DMS 273 treated with DMSO at 0.1 percent for 48 hours (cell line): Measurements from ENCODE around the gene SUSD5.
"Not testable (repeated sequence)": the region's sequence is repeated elsewhere in the genome, so short reads cannot be mapped to it uniquely, and the experiment has no call there.

ENCODE experiments used
- DNase-seq: peaks from one replicate; lab custom pipeline; 2025; lab: John Stamatoyannopoulos, UW

Gene SUSD5

DNA sequence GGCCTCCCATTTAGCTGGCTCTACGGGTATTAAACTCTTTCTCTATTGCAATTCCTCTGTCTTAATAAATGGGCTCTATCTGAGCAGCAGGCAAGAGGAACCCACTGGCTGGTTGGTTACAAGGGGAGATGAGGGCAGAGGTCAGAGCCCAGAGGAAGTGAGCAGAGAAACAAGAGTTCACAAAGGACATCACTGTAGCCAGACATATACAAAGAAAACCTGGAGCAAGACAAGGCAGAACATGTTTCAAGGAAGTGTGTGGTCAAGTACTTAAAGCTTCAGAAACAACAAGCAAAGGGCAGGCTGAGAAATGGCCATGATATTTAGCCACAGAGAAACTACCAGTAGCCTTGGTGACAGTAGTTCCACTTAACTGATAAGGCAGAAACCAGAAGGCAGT, 24.3 kb downstream of the SUSD5 start:
- DNase-seq, result no peak

DNA sequence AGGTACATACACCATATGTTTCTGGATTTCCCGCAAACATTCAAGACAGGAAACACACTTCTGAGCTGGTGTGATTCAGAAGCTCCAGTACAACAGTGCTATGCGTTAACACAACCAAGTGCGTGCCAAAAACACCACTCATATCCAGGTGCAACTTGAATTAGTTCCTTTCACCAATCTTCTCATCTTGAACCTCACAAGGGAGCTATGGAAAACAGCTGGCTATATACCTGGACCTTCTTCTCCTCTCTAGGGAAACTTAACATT, 31.3 kb downstream of the SUSD5 start:
- no peak for DNase-seq

DNA sequence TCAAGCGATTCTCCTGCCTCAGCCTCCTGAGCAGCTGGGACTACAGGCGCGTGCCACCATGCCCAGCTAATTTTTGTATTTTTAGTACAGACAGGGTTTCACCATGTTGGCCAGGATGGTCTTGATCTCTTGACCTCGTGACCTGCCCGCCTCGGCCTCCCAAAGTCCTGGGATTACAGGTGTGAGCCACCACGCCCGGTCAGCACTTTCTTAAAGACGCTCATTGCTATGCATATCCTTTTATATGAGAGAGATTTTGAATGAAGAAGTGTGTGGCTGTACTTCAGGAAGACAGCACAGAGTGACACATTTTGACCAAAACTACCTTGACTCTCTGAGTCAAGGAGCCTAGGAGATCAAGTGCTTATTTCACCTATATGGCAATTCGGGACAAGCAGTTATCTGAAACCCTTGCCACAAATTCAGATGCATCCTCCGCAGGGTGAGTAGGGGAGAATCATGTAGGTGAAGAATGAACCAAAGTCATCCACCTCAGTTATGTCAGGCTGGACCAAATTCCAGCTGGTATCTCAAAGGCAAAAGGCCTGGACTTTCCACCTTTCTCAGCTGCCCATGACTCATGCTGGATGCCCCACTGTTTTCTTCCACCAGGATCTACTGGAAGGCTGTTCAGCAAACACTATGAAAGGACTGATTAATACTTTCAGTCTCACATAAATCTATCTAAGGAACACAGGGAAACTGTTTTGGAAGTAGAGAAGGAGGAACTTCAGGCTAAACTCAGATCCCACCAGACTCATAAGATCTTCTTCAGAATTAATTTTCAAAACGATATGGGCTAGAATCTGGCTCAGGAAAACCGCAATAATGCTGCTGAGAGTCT, 31.9 kb downstream of the SUSD5 start:
- DNase-seq, result no peak

DNA sequence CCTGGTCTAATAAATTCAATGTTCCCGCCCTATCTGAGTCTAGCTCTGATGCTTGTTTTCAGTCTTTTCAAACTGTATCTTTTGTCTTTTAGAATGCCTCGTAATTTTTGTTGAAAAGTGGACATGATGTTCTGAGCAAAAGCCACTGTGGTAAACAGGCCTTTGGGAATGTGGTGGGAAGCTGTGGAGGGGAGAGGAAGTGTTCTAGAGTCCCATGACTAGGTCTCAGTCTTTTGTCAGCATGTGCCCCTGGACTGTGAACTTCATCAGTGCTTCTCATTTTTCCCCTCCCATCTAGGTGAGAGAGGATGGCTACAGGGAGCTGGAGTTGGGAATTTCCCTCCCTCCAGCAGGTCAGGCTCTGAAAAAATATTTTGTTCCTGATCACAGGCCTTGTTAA, 33.7 kb downstream of the SUSD5 start:
- no peak for DNase-seq

DNA sequence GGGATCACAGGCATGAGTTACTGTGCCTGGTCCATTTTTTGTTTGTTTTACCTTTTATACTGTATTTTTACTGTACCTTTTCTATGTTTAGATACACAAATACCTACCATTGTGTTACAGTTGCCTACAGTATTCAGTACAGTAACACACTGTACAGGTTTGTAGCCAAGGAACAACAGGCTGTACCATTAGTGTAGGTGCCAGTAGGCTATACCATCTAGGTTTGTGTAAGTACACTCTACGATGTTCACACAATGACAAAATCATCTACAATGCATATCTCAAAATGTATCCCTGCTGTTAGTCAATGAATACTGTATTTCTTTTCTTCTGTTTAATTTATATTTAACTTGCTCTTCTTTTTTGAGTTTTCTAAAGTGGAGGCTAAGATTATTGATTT, 37.0 kb downstream of the SUSD5 start:
- not testable (repeated sequence) for DNase-seq

DNA sequence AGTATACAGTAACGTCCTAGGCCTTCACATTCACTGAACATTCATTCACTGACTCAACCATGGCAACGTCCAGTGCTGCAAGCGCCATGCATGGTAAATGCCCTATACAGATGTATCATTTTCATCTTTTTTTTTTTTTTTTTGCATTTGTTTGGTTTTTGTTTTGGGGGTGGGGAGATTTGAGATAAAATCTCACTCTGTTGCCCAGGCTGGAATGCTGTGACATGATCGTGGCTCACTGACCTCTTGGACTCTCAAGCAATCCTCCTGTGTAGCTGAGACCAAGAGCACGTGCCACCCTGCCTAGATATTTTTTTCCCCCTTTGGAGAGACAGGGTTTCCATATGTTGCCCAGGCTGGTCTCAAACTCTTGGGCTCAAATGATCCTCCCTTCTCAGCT, 37.4 kb downstream of the SUSD5 start:
- no peak for DNase-seq

DNA sequence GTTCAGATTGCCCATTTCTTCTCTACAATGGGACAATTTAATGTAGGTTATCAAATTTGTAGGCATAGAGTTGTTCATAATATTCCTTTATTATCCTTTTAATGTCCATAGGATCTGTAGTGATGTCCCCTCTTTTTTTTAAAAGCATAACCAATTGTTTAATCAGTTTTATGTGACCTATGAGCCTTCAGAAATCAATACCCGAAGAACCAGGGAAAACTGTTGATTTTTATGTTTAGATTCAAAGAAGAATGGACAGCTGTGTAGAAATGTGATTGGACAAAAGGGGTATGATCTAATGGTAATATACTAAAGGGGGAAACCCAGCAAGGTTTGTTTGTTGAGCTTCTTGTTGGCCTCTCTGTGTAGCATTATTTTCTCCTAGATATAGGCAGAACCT, 39.5 kb downstream of the SUSD5 start:
- DNase-seq, result no peak

DNA sequence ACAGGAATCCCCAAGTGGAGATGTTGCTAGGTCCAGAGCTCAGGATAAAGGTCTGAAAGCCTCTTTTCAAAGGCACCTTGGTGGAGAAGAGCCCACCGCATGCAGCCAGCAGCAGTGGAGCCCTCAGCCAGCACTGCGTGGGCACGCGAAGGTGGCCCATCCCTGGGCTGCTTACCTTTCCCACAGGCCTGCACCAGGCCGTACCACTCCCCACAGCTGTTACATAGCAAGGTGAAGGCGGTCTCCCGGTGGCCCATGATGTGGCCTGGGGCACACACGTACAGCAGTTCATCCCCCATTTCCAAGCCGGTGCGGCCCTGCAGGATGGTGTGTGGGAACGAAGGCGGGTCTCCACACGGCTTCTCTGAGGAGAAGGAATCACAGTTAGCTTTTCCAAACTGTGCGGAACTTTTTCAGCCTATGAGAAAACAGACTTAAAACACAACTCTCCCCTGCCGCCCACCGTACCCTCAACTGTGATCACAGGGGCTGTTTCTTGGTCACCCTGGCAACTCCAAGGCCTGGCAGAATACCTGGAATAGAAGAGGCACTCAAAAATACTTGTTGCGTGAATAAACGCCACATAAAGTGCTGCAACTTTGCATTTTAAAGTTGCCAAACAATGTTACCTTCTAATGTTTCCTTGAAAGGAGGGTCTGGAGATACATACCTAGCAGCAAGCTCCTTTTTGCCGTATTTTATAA, 43.7 kb downstream of the SUSD5 start:
- DNase-seq, result no peak

DNA sequence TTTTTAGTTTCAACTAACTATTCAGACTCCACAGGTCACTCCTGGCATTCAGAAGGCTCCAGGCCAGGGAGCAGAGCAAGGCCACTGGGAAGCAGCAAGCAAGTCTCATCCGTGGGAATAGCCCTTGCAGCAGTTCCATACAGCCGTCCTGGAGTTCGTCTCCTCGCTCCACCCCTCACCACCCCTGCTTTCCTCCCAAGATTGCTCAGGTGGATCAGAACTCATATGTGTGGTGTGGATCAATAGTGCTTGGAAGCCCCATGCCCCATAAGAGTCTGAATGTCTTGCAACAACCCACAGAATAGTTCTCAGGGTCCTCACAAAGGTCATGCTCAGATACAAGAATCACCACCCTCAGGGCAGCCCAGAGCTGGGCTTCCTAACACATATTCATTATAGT, 44.5 kb downstream of the SUSD5 start:
- DNase-seq, result no peak

DNA sequence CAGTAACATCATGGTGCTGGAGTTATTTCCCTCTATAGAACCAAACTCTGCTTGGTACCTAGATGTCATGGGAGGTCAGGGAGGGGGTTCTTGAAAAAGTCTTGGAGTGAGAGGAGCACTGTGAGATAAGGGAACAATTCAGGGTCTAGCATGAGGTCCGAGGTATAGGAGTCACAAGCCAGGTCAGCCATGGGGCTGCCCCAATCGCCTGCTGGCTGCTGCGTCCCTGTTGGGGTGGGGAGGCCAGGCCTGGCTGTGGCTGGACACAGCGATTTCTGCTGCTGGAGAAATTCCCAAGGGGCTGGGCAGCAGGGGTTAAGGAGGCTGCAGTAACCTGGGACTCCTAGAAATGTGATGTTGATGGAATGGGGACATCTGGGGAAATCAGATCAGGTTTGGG, 44.9 kb downstream of the SUSD5 start:
- DNase-seq, result no peak

DNA sequence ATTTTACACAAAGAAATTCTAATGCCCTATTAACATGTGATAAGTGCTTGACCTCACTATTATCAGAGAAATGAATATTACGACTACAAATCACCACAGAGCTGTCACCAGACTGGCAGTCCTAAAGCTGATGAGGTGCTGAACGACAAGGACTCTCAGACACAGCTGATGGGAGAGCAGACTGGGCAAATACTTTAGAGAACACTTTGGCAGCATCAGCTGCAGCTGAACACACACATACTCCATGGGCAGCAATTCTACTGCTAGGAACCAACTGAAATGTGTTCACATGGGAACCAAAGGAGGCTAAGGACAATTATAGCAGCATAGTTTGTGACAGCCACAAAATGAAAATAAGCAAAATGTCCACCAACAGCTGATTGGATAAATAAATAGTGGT, 45.5 kb downstream of the SUSD5 start:
- no peak for DNase-seq

DNA sequence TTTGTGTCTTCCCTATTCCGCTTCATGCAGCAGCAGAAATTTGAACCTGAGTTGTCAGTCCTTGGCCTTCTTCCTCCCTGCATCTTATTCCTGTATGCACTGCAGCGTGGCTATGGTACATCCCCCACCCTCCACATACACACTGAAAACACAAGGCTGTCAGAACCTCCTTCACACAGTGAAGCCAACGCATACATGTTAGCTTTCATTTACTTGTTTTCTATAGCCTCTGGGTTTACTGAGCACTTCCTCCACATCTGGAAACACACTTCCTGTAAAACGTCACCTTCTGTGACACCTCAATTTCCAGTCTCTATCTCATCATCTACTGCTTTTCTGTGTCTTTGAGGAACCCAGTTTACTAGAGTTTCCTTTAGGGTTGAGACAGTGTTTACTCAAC, 47.0 kb downstream of the SUSD5 start:
- DNase-seq, result no peak

DNA sequence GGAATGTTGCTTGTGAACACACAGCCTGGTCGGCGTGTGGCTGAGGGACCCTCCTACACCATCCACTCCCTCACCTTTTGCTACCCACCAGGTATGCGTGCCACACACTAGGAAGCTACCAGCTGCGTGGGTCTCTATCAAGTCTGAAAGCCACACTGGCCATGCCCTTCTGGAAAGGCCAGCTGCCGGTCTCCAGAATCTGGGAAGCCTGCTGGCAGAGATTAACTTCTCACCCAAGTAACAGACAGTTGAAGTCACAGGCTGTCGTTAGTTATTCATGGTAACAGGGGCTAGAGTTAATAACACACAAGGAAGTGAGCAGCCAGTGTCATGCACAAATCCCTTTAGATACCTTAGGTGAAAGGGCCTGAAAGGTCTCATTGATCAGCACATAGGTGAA, 48.1 kb downstream of the SUSD5 start:
- peak; percentile 4 for DNase-seq

DNA sequence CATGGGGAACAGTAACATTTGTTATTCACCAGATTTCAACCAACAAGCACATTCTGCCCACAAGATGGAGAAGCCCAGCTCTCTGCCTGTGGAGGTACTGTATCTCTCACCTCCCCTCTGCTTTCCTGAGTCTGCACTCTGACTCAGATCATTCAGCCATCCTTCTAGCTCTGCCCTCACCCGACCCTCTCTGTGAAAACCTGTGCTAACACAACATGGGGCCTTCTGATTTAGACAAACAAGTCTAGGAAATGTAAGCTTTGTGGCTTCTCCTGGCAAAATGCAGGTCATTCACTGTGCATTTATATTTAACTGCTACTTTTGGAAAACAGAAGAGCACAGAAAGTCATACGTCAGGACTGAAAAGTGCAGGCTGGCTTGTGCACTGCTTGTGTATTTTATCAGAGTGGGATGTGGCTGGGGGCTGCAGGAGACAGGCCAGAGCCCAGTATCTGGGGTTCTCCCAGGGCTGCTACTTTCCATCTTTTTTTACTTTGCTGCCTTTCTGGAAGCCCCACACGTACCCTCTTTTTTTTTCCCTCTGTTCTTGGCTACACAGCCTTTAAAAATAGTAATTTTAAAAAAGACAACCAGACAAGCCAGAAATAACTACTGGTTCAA, 50.8 kb downstream of the SUSD5 start:
- DNase-seq, result no peak

DNA sequence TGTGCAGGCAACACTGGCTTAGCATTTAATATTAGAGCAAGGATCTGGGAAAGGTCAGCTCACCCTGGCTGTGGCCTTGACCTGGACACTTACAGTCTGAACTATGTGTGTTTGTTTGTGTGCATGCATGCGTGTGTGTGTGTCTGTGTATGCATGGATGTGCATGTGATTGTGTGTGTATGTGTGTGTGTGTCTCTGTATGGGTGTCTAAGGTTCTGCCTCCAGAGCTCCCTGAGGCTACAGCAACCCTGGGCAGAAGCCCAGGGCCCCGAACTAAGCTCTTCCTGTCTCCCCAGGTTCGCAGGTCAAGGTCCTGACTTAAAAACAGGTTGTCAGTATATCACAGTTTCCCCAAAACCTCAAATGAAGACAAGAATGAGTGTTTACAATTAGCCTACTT, 51.3 kb downstream of the SUSD5 start:
- no peak for DNase-seq

DNA sequence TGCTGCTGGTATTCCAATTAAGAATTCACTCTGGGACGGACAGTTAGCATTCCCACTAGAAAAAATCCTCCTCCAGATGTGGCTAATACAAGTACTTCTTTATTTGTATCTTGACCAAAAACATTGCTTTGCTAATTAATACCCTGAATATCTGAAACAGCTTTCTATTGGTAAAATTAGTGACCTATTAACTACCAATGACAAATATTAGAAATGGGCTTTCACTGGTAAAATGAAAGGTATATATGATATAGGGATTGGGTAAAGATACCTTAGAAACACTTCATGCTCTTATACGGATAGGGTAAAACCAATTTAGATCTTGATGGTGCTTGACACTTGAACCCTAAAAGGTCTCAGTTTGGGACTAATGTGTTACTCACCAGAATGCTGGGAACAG, 52.5 kb downstream of the SUSD5 start:
- no peak for DNase-seq

DNA sequence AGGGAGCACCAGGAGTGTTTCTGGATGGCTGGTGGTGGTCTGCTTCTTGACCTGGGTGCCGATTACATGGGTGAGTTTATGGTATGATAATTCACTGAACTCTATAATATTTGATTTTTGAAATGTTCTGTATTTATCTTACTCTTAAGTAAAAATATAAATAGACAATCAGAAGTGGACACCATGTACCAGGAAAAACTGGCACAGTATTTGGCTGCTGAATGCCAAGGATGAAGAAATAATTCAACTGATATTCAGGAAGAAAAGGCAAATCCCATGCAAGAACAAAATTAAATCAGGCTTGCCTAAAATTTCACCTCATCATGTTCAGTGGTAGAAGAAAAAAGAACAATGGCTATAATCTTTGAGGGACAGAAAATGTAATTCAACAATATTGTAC, 53.2 kb downstream of the SUSD5 start:
- DNase-seq, result no peak

DNA sequence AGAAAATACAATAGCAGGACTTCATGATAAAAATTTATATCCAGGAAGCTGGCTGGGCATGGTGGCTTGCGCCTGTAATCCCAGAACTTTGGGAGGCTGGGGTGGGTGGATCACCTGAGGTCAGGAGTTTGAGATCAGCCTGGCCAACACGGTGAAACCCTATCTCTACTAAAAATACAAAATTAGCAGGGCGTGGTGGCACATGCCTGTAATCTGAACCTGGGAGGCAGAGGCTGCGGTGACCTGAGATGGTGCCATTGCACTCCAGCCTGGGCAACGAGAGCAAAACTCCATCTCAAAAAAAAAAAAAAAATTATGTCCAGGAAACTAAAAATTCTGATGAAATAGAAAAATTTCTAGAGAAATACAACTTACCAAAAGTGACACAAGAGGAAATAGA, 56.0 kb downstream of the SUSD5 start:
- not testable (repeated sequence) for DNase-seq

DNA sequence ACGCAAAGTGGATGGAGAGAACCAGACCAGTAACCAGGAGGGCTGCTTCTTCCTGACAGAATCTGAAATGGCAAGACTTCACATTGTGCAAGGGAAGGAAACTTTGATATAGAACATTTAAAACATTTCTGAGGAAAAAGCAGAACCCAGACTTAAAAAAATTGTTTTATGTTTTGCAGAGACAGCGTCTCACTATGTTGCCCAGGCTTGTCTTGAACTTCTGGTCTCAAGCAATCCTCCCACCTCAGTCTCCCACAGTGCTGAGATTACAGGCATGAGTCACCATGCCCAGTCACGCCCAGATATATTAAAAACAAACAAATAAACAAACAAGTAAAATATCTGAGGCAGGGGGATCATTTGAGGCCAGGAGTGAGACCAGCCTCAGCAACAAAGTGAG, 58.6 kb downstream of the SUSD5 start:
- no peak for DNase-seq

DNA sequence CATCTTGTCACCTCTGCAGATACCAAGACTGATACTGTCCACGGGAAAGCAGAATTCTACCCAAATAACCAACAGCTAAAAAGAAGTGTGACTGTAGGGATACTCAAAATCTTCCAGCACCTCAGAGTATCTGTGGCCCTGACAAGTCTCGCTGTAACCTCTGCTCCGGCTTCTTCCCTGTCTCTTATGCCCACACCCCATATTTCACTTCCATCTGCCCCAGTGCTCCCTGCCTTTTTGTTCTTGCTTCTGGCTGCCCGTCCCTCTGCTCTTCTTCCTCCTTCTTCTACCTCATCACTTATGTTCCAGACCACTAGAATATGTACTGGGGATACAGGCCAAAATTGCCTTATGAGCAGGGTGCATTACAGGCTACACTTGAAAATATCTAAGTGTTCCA, 59.4 kb downstream of the SUSD5 start:
- no peak for DNase-seq

DNA sequence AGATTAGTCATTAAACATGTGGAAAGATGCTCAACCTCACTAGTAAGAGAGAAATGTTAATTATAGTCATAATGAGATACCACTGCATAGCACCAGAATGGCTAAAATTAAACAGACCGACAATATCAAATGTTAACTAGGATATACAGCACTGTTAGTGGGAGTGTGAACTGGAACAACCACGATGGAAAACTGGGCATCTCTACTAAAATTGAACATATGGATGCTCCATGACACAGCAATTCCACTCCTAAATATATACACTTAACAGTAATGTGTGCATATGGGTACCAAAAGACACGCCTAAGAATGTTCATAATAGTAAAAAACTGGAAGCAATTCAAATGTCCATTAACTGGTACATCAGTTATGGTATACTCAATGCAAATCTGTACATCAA, 63.3 kb downstream of the SUSD5 start:
- DNase-seq, result no peak

DNA sequence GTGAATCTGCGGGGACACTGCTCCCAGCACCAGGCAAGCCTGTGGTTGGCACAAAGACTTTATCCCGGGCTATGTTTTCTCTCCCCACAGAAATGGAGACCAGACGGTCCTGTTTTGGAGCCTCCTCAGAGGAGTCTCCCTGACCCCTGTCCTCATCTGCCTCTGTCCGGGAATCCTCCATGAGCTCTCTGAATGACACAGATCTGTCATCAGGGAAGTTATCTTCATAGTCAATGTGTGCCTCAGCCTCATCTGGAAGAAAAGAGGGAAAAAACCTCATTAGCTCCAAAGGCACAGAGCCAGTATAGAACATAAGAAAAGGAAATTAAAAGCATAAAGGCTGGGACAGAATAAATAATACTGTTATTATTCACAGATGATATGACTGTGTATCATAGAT, 64.8 kb downstream of the SUSD5 start:
- no peak for DNase-seq
